ENCODE data around the gene UBL4A. TPM values are rescaled to one million over a fixed set of nuclear protein-coding genes. Genes with fewer than 3 reads are reported as not detected.

Gene UBL4A
- total and polyA plus RNA-seq, 2 donors = 20.4 to 49.9 TPM

DNA sequence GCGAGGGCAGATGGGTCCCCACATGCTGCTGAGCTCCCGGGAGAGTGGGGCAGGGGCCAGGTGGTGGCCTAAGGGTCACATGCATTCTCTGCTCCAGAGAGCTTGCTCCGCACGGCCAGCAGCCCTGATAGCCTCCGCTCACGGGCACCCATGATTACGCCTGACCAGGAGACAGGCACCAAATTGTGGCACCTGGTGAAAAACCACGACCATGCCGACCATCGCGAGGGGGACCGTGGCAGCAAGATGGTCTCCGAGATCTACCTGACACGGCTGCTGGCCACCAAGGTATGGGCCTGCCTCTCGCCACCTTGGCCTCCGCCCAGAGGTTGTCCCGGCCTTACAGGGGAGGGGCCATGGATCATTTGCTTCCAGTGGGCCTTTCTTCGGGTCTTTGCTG lies 16.5 kb downstream of the UBL4A start:
- Histone ChIP-seq H3K4me3 (ENCODE audit: low read depth, low read length) (no peak overlapping the region), H3K4me1 (ENCODE audit: insufficient read depth) (no peaks in the 10 kb centered on the region), H3K27ac (ENCODE audit: low read depth) (no peak overlapping the region), H3K36me3 (ENCODE audit: insufficient read depth) (no peaks in the 10 kb centered on the region)
- 88% methylated on average over 18 of the region's 18 CpGs for WGBS
- no peak for DNase-seq (ENCODE audit: extremely low spot score)

GRCh38 chrX:154469114-154469513 lies 17.3 kb downstream of the UBL4A start:
- DNase-seq (ENCODE audit: extremely low spot score) = no peak
- 92% methylated on average over 9 of the region's 9 CpGs for WGBS
- H3K36me3 ChIP-seq (ENCODE audit: insufficient read depth) = no peaks in the 10 kb centered on the region

DNA sequence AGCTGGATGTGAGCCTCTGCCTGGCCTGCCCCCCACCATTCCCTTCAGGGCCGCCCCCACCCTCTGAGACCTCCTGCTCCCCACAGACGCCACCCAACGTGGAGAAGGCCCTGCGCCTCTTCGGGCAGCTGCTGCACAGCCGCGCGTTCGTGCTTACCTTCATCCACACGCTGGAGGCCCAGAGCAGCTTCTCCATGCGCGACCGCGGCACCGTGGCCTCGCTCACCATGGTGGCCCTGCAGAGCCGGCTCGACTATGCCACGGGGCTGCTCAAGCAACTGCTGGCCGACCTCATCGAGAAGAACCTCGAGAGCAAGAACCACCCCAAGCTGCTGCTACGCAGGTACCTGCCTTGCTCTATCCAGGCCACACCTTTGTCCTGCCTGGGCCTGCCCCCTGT lies 18.2 kb downstream of the UBL4A start:
- Histone ChIP-seq H3K4me1 (ENCODE audit: insufficient read depth) (no peaks in the 10 kb centered on the region), H3K36me3 (ENCODE audit: insufficient read depth) (peaks cover 2% of the 10 kb centered on the region), H3K27ac (ENCODE audit: low read depth) (no peak overlapping the region), H3K4me3 (ENCODE audit: low read depth, low read length) (no peak overlapping the region)
- DNase-seq (ENCODE audit: extremely low spot score) = no peak
- WGBS = 93% methylated on average over 23 of the region's 23 CpGs

More at GRCh38 chrX:154469114-154469513, 17.3 kb downstream of the UBL4A start:
- no peaks in the 10 kb centered on the region for H3K4me1 ChIP-seq (ENCODE audit: insufficient read depth)
- H3K4me3 ChIP-seq (ENCODE audit: low read depth, low read length) = no peak overlapping the region
- no peak overlapping the region for H3K27ac ChIP-seq (ENCODE audit: low read depth)

DNA sequence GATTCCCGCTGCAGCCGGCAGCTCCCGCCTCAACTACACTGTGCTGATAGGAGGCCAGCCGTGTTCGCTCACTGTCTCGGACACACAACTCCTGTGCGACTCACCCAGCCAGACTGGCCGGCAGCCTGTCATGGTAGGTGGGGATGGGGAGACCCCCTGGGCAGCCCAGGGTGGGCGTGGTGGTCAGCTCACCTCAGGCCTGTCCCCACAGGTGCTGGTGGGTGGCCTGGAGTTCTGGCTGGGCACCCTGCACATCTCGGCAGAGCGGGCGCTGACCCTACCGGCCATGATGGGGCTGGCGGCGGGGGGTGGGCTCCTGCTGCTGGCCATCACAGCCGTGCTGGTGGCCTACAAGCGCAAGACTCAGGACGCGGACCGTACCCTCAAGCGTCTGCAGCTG lies 18.9 kb downstream of the UBL4A start:
- WGBS = 94% methylated on average over 21 of the region's 21 CpGs
- no peak for DNase-seq (ENCODE audit: extremely low spot score)
- Histone ChIP-seq H3K27ac (ENCODE audit: low read depth) (no peak overlapping the region), H3K36me3 (ENCODE audit: insufficient read depth) (peaks cover 2% of the 10 kb centered on the region), H3K4me3 (ENCODE audit: low read depth, low read length) (no peak overlapping the region), H3K4me1 (ENCODE audit: insufficient read depth) (no peaks in the 10 kb centered on the region)

GRCh38 chrX:154466907-154467306 lies 19.5 kb downstream of the UBL4A start:
- Histone ChIP-seq H3K4me1 (ENCODE audit: insufficient read depth) (no peaks in the 10 kb centered on the region), H3K36me3 (ENCODE audit: insufficient read depth) (peaks cover 2% of the 10 kb centered on the region), H3K4me3 (ENCODE audit: low read depth, low read length) (no peak overlapping the region), H3K27ac (ENCODE audit: low read depth) (no peak overlapping the region)
- WGBS = 93% methylated on average over 15 of the region's 15 CpGs
- DNase-seq (ENCODE audit: extremely low spot score) = no peak

DNA sequence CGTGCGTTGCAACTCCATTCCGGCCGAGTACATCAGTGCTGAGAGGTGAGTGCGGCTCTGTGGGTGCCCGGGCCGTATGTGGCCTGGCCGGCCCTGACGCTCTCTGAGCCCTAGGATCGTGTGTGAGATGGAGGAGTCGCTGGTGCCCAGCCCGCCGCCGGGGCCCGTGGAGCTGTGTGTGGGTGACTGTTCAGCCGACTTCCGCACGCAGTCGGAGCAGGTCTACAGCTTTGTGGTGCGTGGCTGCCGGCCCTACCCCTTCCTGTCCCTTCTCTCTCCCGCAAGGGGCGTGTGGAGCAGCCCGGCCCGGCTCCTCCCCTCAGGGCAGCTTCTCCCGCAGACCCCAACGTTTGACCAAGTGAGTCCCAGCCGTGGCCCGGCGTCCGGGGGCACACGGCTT lies 20.4 kb downstream of the UBL4A start:
- Histone ChIP-seq H3K27ac (ENCODE audit: low read depth) (no peak overlapping the region), H3K4me1 (ENCODE audit: insufficient read depth) (no peaks in the 10 kb centered on the region), H3K36me3 (ENCODE audit: insufficient read depth) (peaks cover 2% of the 10 kb centered on the region), H3K4me3 (ENCODE audit: low read depth, low read length) (no peak overlapping the region)
- WGBS = 91% methylated on average over 29 of the region's 32 CpGs
- DNase-seq (ENCODE audit: extremely low spot score) = no peak

GRCh38 chrX:154465601-154466000 lies 20.8 kb downstream of the UBL4A start:
- 91% methylated on average over 14 of the region's 14 CpGs for WGBS
- H3K4me3 ChIP-seq (ENCODE audit: low read depth, low read length) = no peak overlapping the region
- H3K4me1 ChIP-seq (ENCODE audit: insufficient read depth) = no peaks in the 10 kb centered on the region
- H3K27ac ChIP-seq (ENCODE audit: low read depth) = no peak overlapping the region
- H3K36me3 ChIP-seq (ENCODE audit: insufficient read depth) = peaks cover 2% of the 10 kb centered on the region
- DNase-seq (ENCODE audit: extremely low spot score) = no peak

- WGBS = 93% methylated on average over 28 of the region's 28 CpGs
- peaks cover 2% of the 10 kb centered on the region for H3K36me3 ChIP-seq (ENCODE audit: insufficient read depth)
- H3K27ac ChIP-seq (ENCODE audit: low read depth) = no peak overlapping the region
- H3K4me3 ChIP-seq (ENCODE audit: low read depth, low read length) = no peak overlapping the region
- DNase-seq (ENCODE audit: extremely low spot score) = no peak
- no peaks in the 10 kb centered on the region for H3K4me1 ChIP-seq (ENCODE audit: insufficient read depth)
Observed at GRCh38 chrX:154464806-154465365, 21.5 kb downstream of the UBL4A start.

GRCh38 chrX:154463611-154464220 lies 22.7 kb downstream of the UBL4A start:
- WGBS = 90% methylated on average over 36 of the region's 36 CpGs
- H3K4me1 ChIP-seq (ENCODE audit: insufficient read depth) = no peaks in the 10 kb centered on the region
- peaks cover 2% of the 10 kb centered on the region for H3K36me3 ChIP-seq (ENCODE audit: insufficient read depth)
- no peak for DNase-seq (ENCODE audit: extremely low spot score)
- no peak overlapping the region for H3K27ac ChIP-seq (ENCODE audit: low read depth)
- no peak overlapping the region for H3K4me3 ChIP-seq (ENCODE audit: low read depth, low read length)

DNA sequence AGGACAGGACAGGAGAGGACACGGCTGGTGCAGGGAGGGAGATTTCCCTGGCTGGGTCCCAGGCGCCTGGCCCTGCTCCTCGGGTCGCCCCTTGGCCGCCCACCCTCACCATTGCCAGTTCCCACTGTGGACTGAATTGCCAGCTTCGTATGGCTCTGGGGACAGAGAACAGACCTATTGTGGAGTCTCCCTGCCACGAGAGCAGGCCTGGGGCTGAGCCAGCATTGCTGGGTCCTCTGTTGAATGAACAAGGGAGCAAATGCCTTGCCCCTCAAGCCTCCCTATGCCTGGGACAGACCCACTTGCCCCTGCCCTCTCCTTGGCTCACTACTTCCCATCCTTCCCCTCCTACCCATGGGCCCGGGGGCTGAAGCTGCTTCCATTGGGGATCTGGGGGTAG lies 24.0 kb downstream of the UBL4A start:
- 80% methylated on average over 8 of the region's 8 CpGs for WGBS
- H3K36me3 ChIP-seq (ENCODE audit: insufficient read depth) = peaks cover 2% of the 10 kb centered on the region
- no peak overlapping the region for H3K27ac ChIP-seq (ENCODE audit: low read depth)
- no peaks in the 10 kb centered on the region for H3K4me1 ChIP-seq (ENCODE audit: insufficient read depth)
- no peak overlapping the region for H3K4me3 ChIP-seq (ENCODE audit: low read depth, low read length)
- no peak for DNase-seq (ENCODE audit: extremely low spot score)

GRCh38 chrX:154460326-154460725 lies 26.1 kb downstream of the UBL4A start:
- WGBS = 77% methylated on average over 26 of the region's 26 CpGs
- Histone ChIP-seq H3K4me1 (ENCODE audit: insufficient read depth) (no peaks in the 10 kb centered on the region), H3K27ac (ENCODE audit: low read depth) (no peak overlapping the region), H3K36me3 (ENCODE audit: insufficient read depth) (peaks cover 2% of the 10 kb centered on the region), H3K4me3 (ENCODE audit: low read depth, low read length) (no peak overlapping the region)
- no peak for DNase-seq (ENCODE audit: extremely low spot score)

DNA sequence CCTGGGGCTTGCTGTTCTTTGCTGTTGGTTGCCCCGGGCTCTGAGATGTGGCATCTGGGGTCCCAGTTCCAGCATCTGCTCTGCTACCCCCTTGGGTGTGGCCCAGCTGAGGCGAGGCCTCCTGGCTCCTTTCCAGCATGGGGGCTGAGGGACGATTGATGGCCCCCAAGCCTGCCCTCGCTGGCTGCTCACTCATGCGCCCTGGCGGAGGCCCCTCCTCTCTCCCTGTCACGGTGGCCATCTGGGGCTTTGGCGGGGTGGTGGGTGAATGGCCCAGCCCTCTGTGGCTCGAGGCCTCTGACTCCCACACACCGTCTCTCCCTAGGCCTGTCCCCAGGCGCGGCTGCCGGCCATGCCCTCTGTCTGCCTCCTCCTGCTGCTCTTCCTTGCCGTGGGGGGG lies 26.6 kb downstream of the UBL4A start:
- Histone ChIP-seq H3K27ac (ENCODE audit: low read depth) (no peak overlapping the region), H3K4me3 (ENCODE audit: low read depth, low read length) (no peak overlapping the region), H3K4me1 (ENCODE audit: insufficient read depth) (no peaks in the 10 kb centered on the region), H3K36me3 (ENCODE audit: insufficient read depth) (peaks cover 2% of the 10 kb centered on the region)
- no peak for DNase-seq (ENCODE audit: extremely low spot score)
- WGBS = 37% methylated on average over 14 of the region's 14 CpGs

GRCh38 chrX:154458954-154459778 lies 27.2 kb downstream of the UBL4A start:
- 20% methylated on average over 15 of the region's 15 CpGs for WGBS
- Histone ChIP-seq H3K4me1 (ENCODE audit: insufficient read depth) (no peaks in the 10 kb centered on the region), H3K36me3 (ENCODE audit: insufficient read depth) (peaks cover 2% of the 10 kb centered on the region), H3K27ac (ENCODE audit: low read depth) (peak overlapping the region; percentile 1), H3K4me3 (ENCODE audit: low read depth, low read length) (peak overlapping the region; percentile 77)
- DNase-seq (ENCODE audit: extremely low spot score) = no peak
